Liver (tissue), 9 donors: Measurements from ENCODE around the gene STARD9. TPM values are rescaled to one million over a fixed set of nuclear protein-coding genes. Genes with fewer than 3 reads are reported as not detected.

Experiments used
- DNase-seq: peaks from one replicate; pipeline ENCODE4 v3.0.0-alpha.2; 2017; ENCODE audit warnings: low spot score
- H3K27ac ChIP-seq, 2 donors: one replicate each; pipeline ENCODE4 v1.7.0; 2013; ENCODE audit warnings: inconsistent platforms in 2 of 2, low read length in 2 of 2, control low read depth in 1 of 2, low read depth in 1 of 2, mild to moderate bottlenecking in 1 of 2
- H3K27me3 ChIP-seq, 4 donors: one replicate each; pipeline versions ENCODE4 v1.6.1 to v1.7.0; 2013; ENCODE audit warnings: low read length in 3 of 4, inconsistent platforms in 1 of 4, mild to moderate bottlenecking in 1 of 4, moderate library complexity in 1 of 4; ENCODE audit not compliant: control insufficient read depth in 4 of 4, insufficient read depth in 4 of 4
- H3K36me3 ChIP-seq, 4 donors: one replicate each; pipeline versions ENCODE4 v1.6.1 to v1.7.0; 2013; ENCODE audit warnings: low read length in 3 of 4, mild to moderate bottlenecking in 3 of 4, low read depth in 1 of 4, moderate library complexity in 1 of 4; ENCODE audit not compliant: control insufficient read depth in 4 of 4, insufficient read depth in 3 of 4
- H3K4me1 ChIP-seq, 4 donors: one replicate each; pipeline versions ENCODE4 v1.6.1 to v1.7.0; 2013; ENCODE audit warnings: low read length in 3 of 4, mild to moderate bottlenecking in 3 of 4, moderate library complexity in 1 of 4; ENCODE audit not compliant: control insufficient read depth in 4 of 4, insufficient read depth in 4 of 4
- H3K4me3 ChIP-seq, 3 donors: one replicate each; pipeline versions ENCODE4 v1.6.1 to v1.7.0; 2013; ENCODE audit warnings: low read length in 3 of 3, control low read depth in 1 of 3, low read depth in 1 of 3, mild to moderate bottlenecking in 1 of 3
- H3K9ac ChIP-seq, 2 donors: one replicate each; pipeline ENCODE4 v1.7.0; 2013; ENCODE audit warnings: low read length in 2 of 2, mild to moderate bottlenecking in 2 of 2, moderate library complexity in 2 of 2, control low read depth in 1 of 2, low read depth in 1 of 2
- H3K9me3 ChIP-seq, 4 donors: one replicate each; pipeline versions ENCODE4 v1.6.1 to v1.7.0; 2013; ENCODE audit warnings: low read length in 3 of 4; ENCODE audit not compliant: control insufficient read depth in 4 of 4
- ATF3 ChIP-seq: IDR thresholded peaks from 2 replicates; pipeline ENCODE4 v1.6.1; 2016; ENCODE audit warnings: antibody characterized with exemption
- CTCF ChIP-seq: fragments of 150-350 bp; IDR thresholded peaks from 2 replicates; pipeline ENCODE4 v1.5.1; 2017; ENCODE audit warnings: improper control_type of control experiment, low read depth, low read length; ENCODE audit not compliant: missing input control
- EGR1 ChIP-seq, 2 donors: IDR thresholded peaks; 2 replicates each; pipeline ENCODE4 v1.6.1; 2016 to 2018; ENCODE audit warnings: antibody characterized with exemption in 2 of 2, low read depth in 2 of 2
- FOXA1 ChIP-seq: IDR thresholded peaks from 2 replicates; pipeline ENCODE4 v1.6.1; 2016; ENCODE audit warnings: antibody characterized with exemption
- FOXA2 ChIP-seq: IDR thresholded peaks from 2 replicates; pipeline ENCODE4 v1.6.1; 2016; ENCODE audit warnings: antibody characterized with exemption
- GABPA ChIP-seq, 2 donors: IDR thresholded peaks in 1 of 2; conservative IDR thresholded peaks in 1 of 2; 2 replicates each; pipeline ENCODE4 v1.6.1; 2016; ENCODE audit warnings: antibody characterized with exemption in 2 of 2, mild to moderate bottlenecking in 1 of 2, moderate library complexity in 1 of 2
- HNF4A ChIP-seq, 2 donors: conservative IDR thresholded peaks; 2 replicates each; pipeline ENCODE4 v1.6.1; 2016; ENCODE audit warnings: antibody characterized with exemption in 2 of 2, mild to moderate bottlenecking in 2 of 2
- HNF4G ChIP-seq: IDR thresholded peaks from 2 replicates; pipeline ENCODE4 v1.6.1; 2016; ENCODE audit warnings: antibody characterized with exemption
- MAX ChIP-seq: IDR thresholded peaks from 2 replicates; pipeline ENCODE4 v1.6.1; 2016; ENCODE audit warnings: antibody characterized with exemption
- NR2F2 ChIP-seq: IDR thresholded peaks from 2 replicates; pipeline ENCODE4 v1.6.1; 2016; ENCODE audit warnings: antibody characterized with exemption
- RAD21 ChIP-seq, 2 donors: IDR thresholded peaks; 2 replicates each; pipeline ENCODE4 v1.6.1; 2016; ENCODE audit warnings: antibody characterized with exemption in 2 of 2, mild to moderate bottlenecking in 2 of 2
- REST ChIP-seq: IDR thresholded peaks from 2 replicates; pipeline ENCODE4 v1.6.1; 2016; ENCODE audit warnings: antibody characterized with exemption, mild to moderate bottlenecking
- RXRA ChIP-seq, 2 donors: IDR thresholded peaks; 2 replicates each; pipeline ENCODE4 v1.6.1; 2017 to 2018; ENCODE audit warnings: antibody characterized with exemption in 2 of 2, mild to moderate bottlenecking in 1 of 2
- SP1 ChIP-seq: IDR thresholded peaks from 2 replicates; pipeline ENCODE4 v1.6.1; 2018; ENCODE audit warnings: antibody characterized with exemption, mild to moderate bottlenecking
- TAF1 ChIP-seq: conservative IDR thresholded peaks from 2 replicates; pipeline ENCODE4 v1.6.1; 2016; ENCODE audit warnings: antibody characterized with exemption, mild to moderate bottlenecking
- YY1 ChIP-seq: IDR thresholded peaks from 2 replicates; pipeline ENCODE4 v1.6.1; 2016; ENCODE audit warnings: antibody characterized with exemption, mild to moderate bottlenecking
- ZBTB33 ChIP-seq: IDR thresholded peaks from 2 replicates; pipeline ENCODE4 v1.6.1; 2016; ENCODE audit warnings: antibody characterized with exemption
- WGBS: extraction: QIAGEN DNeasy Blood & Tissue Kit; methylation state at CpG from one replicate; pipeline ENCODE4 v1.1.7; 2013; 5-methylcytosine and 5-hydroxymethylcytosine counted together
- polyA plus RNA-seq, 2 donors: library from polyadenylated mRNA; stranded (reverse) in 1 of 2; unstranded in 1 of 2; fragments of 200-250 nt in 1 of 2; fragments of >200 nt in 1 of 2; fragmentation: Nextera tagmentation in 1 of 2; extraction: Ambion mirVana in 1 of 2; gene quantifications; one replicate each; pipeline versions ENCODE4 v1.2.1 to v1.2.3, GENCODE V29; 2013 to 2015
- total RNA-seq, 2 donors: library from RNA; depleted of rRNA; stranded (reverse); fragments of >200 nt; gene quantifications; one replicate each; pipeline ENCODE4 v1.2.3, GENCODE V29; 2014
- donor health status: healthy.
- donor health status: healthy.
- donor health status: healthy.
- donor health status: healthy.
- donor health status: healthy.

Gene STARD9
- total and polyA plus RNA-seq, 4 donors = 0.26 to 3.9 (median 0.54) TPM

GRCh38 chr15:42619656-42620371 lies 44.4 kb downstream of the STARD9 start:
- H3K4me1 ChIP-seq = no peaks in the 10 kb centered on the region
- H3K36me3 ChIP-seq = no peaks in the 10 kb centered on the region
- 93% methylated on average over 4 of the region's 4 CpGs for WGBS
- no peak overlapping the region for H3K27ac ChIP-seq
- DNase-seq = no peak
- no peak overlapping the region for H3K9ac ChIP-seq
- TF ChIP-seq GABPA (IDR thresholded peaks at IDR 0.05 in 1 of 2, conservative IDR thresholded peaks at IDR 0.05 in 1 of 2) (no peak), RXRA (IDR thresholded peaks at IDR 0.05) (no peak), CTCF (no peak), REST (no peak), SP1 (no peak), FOXA2 (no peak)
- no peak overlapping the region for H3K4me3 ChIP-seq
- H3K27me3 ChIP-seq = no peaks in the 10 kb centered on the region
- no peaks in the 10 kb centered on the region for H3K9me3 ChIP-seq

- Histone ChIP-seq H3K27me3 (no peaks in the 10 kb centered on the region), H3K4me3 (no peak overlapping the region), H3K4me1 (no peaks in the 10 kb centered on the region), H3K9me3 (no peaks in the 10 kb centered on the region), H3K36me3 (no peaks in the 10 kb centered on the region), H3K27ac (no peak overlapping the region), H3K9ac (no peak overlapping the region)
- WGBS = 94% methylated on average over 1 of the region's 1 CpG
- no peak for DNase-seq
- TF ChIP-seq MAX (no peak), ZBTB33 (no peak), HNF4A (conservative IDR thresholded peaks at IDR 0.05) (no peak), RXRA (IDR thresholded peaks at IDR 0.05) (no peak), CTCF (no peak), HNF4G (no peak), EGR1 (IDR thresholded peaks at IDR 0.05; ENCODE audit: low read depth in 2 of 2) (no peak), YY1 (no peak), GABPA (IDR thresholded peaks at IDR 0.05 in 1 of 2, conservative IDR thresholded peaks at IDR 0.05 in 1 of 2) (no peak), REST (no peak), SP1 (no peak), TAF1 (no peak), ATF3 (no peak), NR2F2 (no peak), FOXA1 (no peak), RAD21 (IDR thresholded peaks at IDR 0.05) (no peak), FOXA2 (no peak)
Observed at GRCh38 chr15:42621386-42621785, 46.0 kb downstream of the STARD9 start.
